ENCODE data around the gene HERC2.

GRCh38 chr15:28208583-28208982 lies 113.4 kb downstream of the HERC2 start:
- TF ChIP-seq CTCF (IDR thresholded peaks at IDR 0.05; ENCODE audit: extremely low read depth in 1 of 2, insufficient read depth in 1 of 2, low read depth in 1 of 2, low read length in 2 of 2): no peak
- TF ChIP-seq MAX (IDR thresholded peaks at IDR 0.05; ENCODE audit: insufficient read depth, insufficient read length): no peak
- TF ChIP-seq EZH2 (IDR thresholded peaks at IDR 0.05; ENCODE audit: borderline replicate concordance, low read depth, low read length, severe bottlenecking): no peak
- no peak for TF ChIP-seq JUN (IDR thresholded peaks at IDR 0.05; ENCODE audit: borderline replicate concordance, insufficient read depth, insufficient read length, low read depth)
- no peak for TF ChIP-seq POLR2A (IDR thresholded peaks at IDR 0.05; ENCODE audit: low read depth, low read length)
- no peak for TF ChIP-seq POLR2AphosphoS5 (IDR thresholded peaks at IDR 0.05; ENCODE audit: insufficient read depth, low read depth, low read length)
- no peak for TF ChIP-seq MYC (IDR thresholded peaks at IDR 0.05; ENCODE audit: low read depth, low read length)
- no peak for TF ChIP-seq FOS (IDR thresholded peaks at IDR 0.05; ENCODE audit: borderline replicate concordance, insufficient read depth, low read length)
